OCI-LY3 (cell line): ENCODE results near the gene SMIM22.

ENCODE experiments used
- H2AFZ ChIP-seq: fragments of 200-600, 300-600 bp; shearing (Covaris generic); 2 replicates; pipeline ENCODE4 v1.6.0; 2014; ENCODE audit warnings: antibody characterized with exemption, low read depth, low read length
- H3K27ac ChIP-seq: fragments of 200-600, 300-600 bp; sonication (generic); 2 replicates; pipeline ENCODE4 v1.5.1; 2014; ENCODE audit warnings: mild to moderate bottlenecking, low read length, moderate library complexity, mixed read lengths
- H3K27me3 ChIP-seq: fragments of 200-600, 300-600 bp; sonication (generic); 2 replicates; pipeline ENCODE4 v1.6.1; 2014; ENCODE audit warnings: low read depth, low read length, mixed read lengths
- H3K36me3 ChIP-seq: fragments of 200-600, 300-600 bp; sonication (generic); replicated peaks from 2 replicates; pipeline ENCODE3; 2014; ENCODE audit warnings: low read depth, low read length, mixed read lengths
- H3K4me1 ChIP-seq: fragments of 300-600, 200-600 bp; sonication (generic); 2 replicates; pipeline ENCODE4 v1.6.1; 2014; ENCODE audit warnings: low read length, mixed read lengths
- H3K4me2 ChIP-seq: fragments of 200-600, 300-600 bp; sonication (generic); 2 replicates; pipeline ENCODE4 v1.6.1; 2014; ENCODE audit warnings: low read length, mixed read lengths
- H3K4me3 ChIP-seq: fragments of 300-600, 200-600 bp; sonication (generic); 2 replicates; pipeline ENCODE4 v1.5.1; 2014; ENCODE audit warnings: antibody characterized with exemption, mild to moderate bottlenecking, low read length, moderate library complexity
- H3K79me2 ChIP-seq: fragments of 300-600, 200-600 bp; shearing (Covaris generic); 2 replicates; pipeline ENCODE4 v1.6.1; 2014; ENCODE audit warnings: mild to moderate bottlenecking, low read length, mixed read lengths
- H3K9ac ChIP-seq: fragments of 300-600, 200-600 bp; shearing (Covaris generic); 2 replicates; pipeline ENCODE4 v1.6.0; 2014; ENCODE audit warnings: mild to moderate bottlenecking, low read length, moderate library complexity
- H3K9me3 ChIP-seq: fragments of 200-600, 300-600 bp; shearing (Covaris generic); 2 replicates; pipeline ENCODE4 v1.6.1; 2014; ENCODE audit warnings: low read length, mixed read lengths; ENCODE audit not compliant: insufficient read depth
- H4K20me1 ChIP-seq: fragments of 200-600, 300-600 bp; sonication (generic); 2 replicates; pipeline ENCODE4 v1.6.1; 2016; ENCODE audit warnings: low read length, mixed read lengths; ENCODE audit not compliant: insufficient read depth
- EZH2phosphoT487 ChIP-seq: fragments of 200-600 bp; shearing (Covaris generic); IDR thresholded peaks from 2 replicates; pipeline ENCODE4 v1.6.1; 2018; ENCODE audit warnings: antibody characterized with exemption, mixed run types, low read depth
- TF ChIP-seq, protein P1 (sequence below): fragments of 200-600, 300-600 bp; sonication (generic); IDR thresholded peaks from 2 replicates; pipeline ENCODE4 v1.5.1; 2014; ENCODE audit warnings: antibody characterized with exemption, low read length, low read depth

SMIM22 gene

DNA sequence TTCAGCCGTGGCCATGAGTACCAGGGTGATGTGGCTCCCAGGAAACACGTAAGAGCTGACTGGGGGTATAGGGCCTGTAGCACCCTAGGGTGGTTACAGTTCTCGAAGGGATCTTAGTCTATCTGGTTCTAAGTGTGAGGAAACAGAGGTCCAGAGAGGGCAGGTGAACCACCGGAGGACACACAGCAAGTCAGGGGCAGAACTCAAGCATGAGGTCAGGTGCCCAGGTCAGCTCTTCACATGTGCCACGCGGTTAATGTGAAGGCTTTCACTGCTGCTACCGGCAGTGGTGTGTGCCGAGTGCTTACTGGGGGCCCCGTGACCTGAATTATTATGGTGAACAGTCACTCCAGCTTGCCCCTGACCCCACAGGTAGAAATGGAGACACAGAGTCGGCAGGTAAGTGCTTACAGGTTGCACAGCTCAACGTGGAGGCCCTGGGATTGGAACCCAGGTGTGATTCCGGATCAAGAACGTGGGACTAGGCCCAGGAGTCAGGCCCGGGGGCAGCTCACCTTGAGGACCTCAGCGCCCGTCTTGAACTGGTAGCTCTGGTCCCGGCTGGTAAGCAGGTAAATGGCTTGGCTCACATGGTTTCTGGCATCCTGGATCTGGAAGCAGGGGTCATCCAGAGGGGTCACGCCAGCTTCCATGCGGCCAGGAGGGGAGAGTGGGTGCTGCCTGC is 4.1 kb downstream of the SMIM22 start:
- Histone ChIP-seq H2AFZ (no peak overlapping the region), H3K4me1 (peaks cover 17% of the 10 kb centered on the region), H3K79me2 (no peaks in the 10 kb centered on the region), H3K27ac (no peak overlapping the region), H3K4me3 (no peak overlapping the region), H3K9ac (no peak overlapping the region), H3K27me3 (no peaks in the 10 kb centered on the region), H3K9me3 (no peaks in the 10 kb centered on the region), H3K4me2 (no peak overlapping the region), H3K36me3 (no peaks in the 10 kb centered on the region), H4K20me1 (no peaks in the 10 kb centered on the region)
- TF ChIP-seq, protein P1, sequence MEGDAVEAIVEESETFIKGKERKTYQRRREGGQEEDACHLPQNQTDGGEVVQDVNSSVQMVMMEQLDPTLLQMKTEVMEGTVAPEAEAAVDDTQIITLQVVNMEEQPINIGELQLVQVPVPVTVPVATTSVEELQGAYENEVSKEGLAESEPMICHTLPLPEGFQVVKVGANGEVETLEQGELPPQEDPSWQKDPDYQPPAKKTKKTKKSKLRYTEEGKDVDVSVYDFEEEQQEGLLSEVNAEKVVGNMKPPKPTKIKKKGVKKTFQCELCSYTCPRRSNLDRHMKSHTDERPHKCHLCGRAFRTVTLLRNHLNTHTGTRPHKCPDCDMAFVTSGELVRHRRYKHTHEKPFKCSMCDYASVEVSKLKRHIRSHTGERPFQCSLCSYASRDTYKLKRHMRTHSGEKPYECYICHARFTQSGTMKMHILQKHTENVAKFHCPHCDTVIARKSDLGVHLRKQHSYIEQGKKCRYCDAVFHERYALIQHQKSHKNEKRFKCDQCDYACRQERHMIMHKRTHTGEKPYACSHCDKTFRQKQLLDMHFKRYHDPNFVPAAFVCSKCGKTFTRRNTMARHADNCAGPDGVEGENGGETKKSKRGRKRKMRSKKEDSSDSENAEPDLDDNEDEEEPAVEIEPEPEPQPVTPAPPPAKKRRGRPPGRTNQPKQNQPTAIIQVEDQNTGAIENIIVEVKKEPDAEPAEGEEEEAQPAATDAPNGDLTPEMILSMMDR = no peak
- no peak for TF ChIP-seq EZH2phosphoT487

GRCh38 chr16:4800290-4801041 is 5.3 kb downstream of the SMIM22 start:
- no peak overlapping the region for H3K4me2 ChIP-seq
- no peak overlapping the region for H3K9ac ChIP-seq
- H3K9me3 ChIP-seq = no peaks in the 10 kb centered on the region
- no peak overlapping the region for H2AFZ ChIP-seq
- no peaks in the 10 kb centered on the region for H3K36me3 ChIP-seq
- H4K20me1 ChIP-seq = no peaks in the 10 kb centered on the region
- H3K79me2 ChIP-seq = no peaks in the 10 kb centered on the region
- no peak overlapping the region for H3K27ac ChIP-seq
- TF ChIP-seq, protein P1 = no peak
- no peak for TF ChIP-seq EZH2phosphoT487
- H3K4me3 ChIP-seq = no peak overlapping the region
- no peaks in the 10 kb centered on the region for H3K27me3 ChIP-seq
- H3K4me1 ChIP-seq = peaks cover 17% of the 10 kb centered on the region

GRCh38 chr16:4801051-4801961 is 6.1 kb downstream of the SMIM22 start:
- peak overlapping the region; percentile 57 for H3K27ac ChIP-seq
- H4K20me1 ChIP-seq = no peaks in the 10 kb centered on the region
- peak overlapping the region; percentile 83 for H2AFZ ChIP-seq
- H3K4me2 ChIP-seq = peak overlapping the region; percentile 96
- H3K4me1 ChIP-seq = peaks cover 17% of the 10 kb centered on the region
- H3K27me3 ChIP-seq = no peaks in the 10 kb centered on the region
- peak overlapping the region; percentile 69 for H3K9ac ChIP-seq
- no peak for TF ChIP-seq EZH2phosphoT487
- TF ChIP-seq, protein P1 = no peak
- peaks cover 2% of the 10 kb centered on the region for H3K36me3 ChIP-seq
- H3K79me2 ChIP-seq = no peaks in the 10 kb centered on the region
- no peaks in the 10 kb centered on the region for H3K9me3 ChIP-seq
- peak overlapping the region; percentile 85 for H3K4me3 ChIP-seq
